HUES48 (cell line): Measurements from ENCODE around the gene PTPRN2.

Experiments used
- H3K27ac ChIP-seq: one replicate; pipeline ENCODE4 v1.7.0; 2013; ENCODE audit warnings: low read depth, low read length, inconsistent platforms
- H3K27me3 ChIP-seq: 2 replicates; pipeline ENCODE4 v1.6.1; 2013; ENCODE audit warnings: mild to moderate bottlenecking, low read length; ENCODE audit not compliant: control insufficient read depth, insufficient read depth
- H3K36me3 ChIP-seq: 2 replicates; pipeline ENCODE4 v1.6.1; 2013; ENCODE audit warnings: low read length; ENCODE audit not compliant: control insufficient read depth, insufficient read depth
- H3K4me1 ChIP-seq: 2 replicates; pipeline ENCODE4 v1.6.1; 2013; ENCODE audit warnings: mild to moderate bottlenecking, low read length; ENCODE audit not compliant: control insufficient read depth, insufficient read depth
- H3K4me3 ChIP-seq: 2 replicates; pipeline ENCODE4 v1.5.1; 2013; ENCODE audit warnings: mild to moderate bottlenecking, low read depth, low read length
- H3K9ac ChIP-seq: 2 replicates; pipeline ENCODE4 v1.6.1; 2013; ENCODE audit warnings: mild to moderate bottlenecking, low read depth, low read length, moderate library complexity
- H3K9me3 ChIP-seq: 2 replicates; pipeline ENCODE4 v1.6.1; 2013; ENCODE audit warnings: low read length; ENCODE audit not compliant: control insufficient read depth, insufficient read depth

PTPRN2 gene

GRCh38 chr7:157532068-157532467, 1055.6 kb downstream of the PTPRN2 start:
- Histone ChIP-seq H3K27me3 (no peaks in the 10 kb centered on the region), H3K27ac (no peak overlapping the region), H3K9me3 (no peaks in the 10 kb centered on the region)

GRCh38 chr7:157529768-157530560, 1057.7 kb downstream of the PTPRN2 start:
- Histone ChIP-seq H3K9ac (no peak overlapping the region), H3K27ac (no peak overlapping the region), H3K4me1 (no peaks in the 10 kb centered on the region), H3K36me3 (no peaks in the 10 kb centered on the region), H3K27me3 (no peaks in the 10 kb centered on the region), H3K9me3 (no peaks in the 10 kb centered on the region), H3K4me3 (no peak overlapping the region)

More at GRCh38 chr7:157532068-157532467, 1055.6 kb downstream of the PTPRN2 start:
- no peaks in the 10 kb centered on the region for H3K4me1 ChIP-seq
- no peak overlapping the region for H3K9ac ChIP-seq
- H3K4me3 ChIP-seq: no peak overlapping the region
- no peaks in the 10 kb centered on the region for H3K36me3 ChIP-seq

GRCh38 chr7:157528785-157529341, 1058.8 kb downstream of the PTPRN2 start:
- Histone ChIP-seq H3K9me3 (no peaks in the 10 kb centered on the region), H3K27ac (no peak overlapping the region), H3K36me3 (no peaks in the 10 kb centered on the region), H3K27me3 (no peaks in the 10 kb centered on the region), H3K9ac (no peak overlapping the region), H3K4me3 (no peak overlapping the region), H3K4me1 (no peaks in the 10 kb centered on the region)

- Histone ChIP-seq H3K36me3 (no peaks in the 10 kb centered on the region), H3K4me1 (no peaks in the 10 kb centered on the region), H3K4me3 (no peak overlapping the region), H3K27me3 (no peaks in the 10 kb centered on the region), H3K9me3 (no peaks in the 10 kb centered on the region), H3K27ac (no peak overlapping the region), H3K9ac (no peak overlapping the region)
Observed at GRCh38 chr7:157527686-157528085, 1059.9 kb downstream of the PTPRN2 start.

GRCh38 chr7:157526913-157527634, 1060.5 kb downstream of the PTPRN2 start:
- Histone ChIP-seq H3K9me3 (no peaks in the 10 kb centered on the region), H3K4me3 (no peak overlapping the region), H3K27me3 (no peaks in the 10 kb centered on the region), H3K36me3 (no peaks in the 10 kb centered on the region), H3K4me1 (no peaks in the 10 kb centered on the region), H3K9ac (no peak overlapping the region), H3K27ac (no peak overlapping the region)

- no peaks in the 10 kb centered on the region for H3K27me3 ChIP-seq
- no peaks in the 10 kb centered on the region for H3K9me3 ChIP-seq
- no peak overlapping the region for H3K27ac ChIP-seq
- H3K36me3 ChIP-seq: no peaks in the 10 kb centered on the region
- no peak overlapping the region for H3K4me3 ChIP-seq
- no peak overlapping the region for H3K9ac ChIP-seq
- H3K4me1 ChIP-seq: no peaks in the 10 kb centered on the region
Observed at GRCh38 chr7:157526005-157526912, 1061.4 kb downstream of the PTPRN2 start.

GRCh38 chr7:157525491-157525915, 1062.1 kb downstream of the PTPRN2 start:
- Histone ChIP-seq H3K4me3 (no peak overlapping the region), H3K4me1 (no peaks in the 10 kb centered on the region), H3K9me3 (no peaks in the 10 kb centered on the region), H3K27ac (no peak overlapping the region), H3K36me3 (no peaks in the 10 kb centered on the region), H3K27me3 (no peaks in the 10 kb centered on the region), H3K9ac (no peak overlapping the region)

GRCh38 chr7:157524731-157525130, 1062.9 kb downstream of the PTPRN2 start:
- Histone ChIP-seq H3K36me3 (no peaks in the 10 kb centered on the region), H3K27me3 (no peaks in the 10 kb centered on the region), H3K4me3 (no peak overlapping the region), H3K9me3 (no peaks in the 10 kb centered on the region), H3K4me1 (no peaks in the 10 kb centered on the region), H3K27ac (no peak overlapping the region), H3K9ac (no peak overlapping the region)

GRCh38 chr7:157523766-157524421, 1063.7 kb downstream of the PTPRN2 start:
- Histone ChIP-seq H3K4me1 (no peaks in the 10 kb centered on the region), H3K36me3 (no peaks in the 10 kb centered on the region), H3K27me3 (no peaks in the 10 kb centered on the region), H3K9me3 (no peaks in the 10 kb centered on the region), H3K9ac (no peak overlapping the region), H3K4me3 (no peak overlapping the region), H3K27ac (no peak overlapping the region)

- no peak overlapping the region for H3K4me3 ChIP-seq
- no peak overlapping the region for H3K27ac ChIP-seq
- H3K36me3 ChIP-seq: no peaks in the 10 kb centered on the region
- no peaks in the 10 kb centered on the region for H3K4me1 ChIP-seq
- H3K9ac ChIP-seq: no peak overlapping the region
- no peaks in the 10 kb centered on the region for H3K9me3 ChIP-seq
- no peaks in the 10 kb centered on the region for H3K27me3 ChIP-seq
Observed at GRCh38 chr7:157523371-157523765, 1064.3 kb downstream of the PTPRN2 start.
